ENCODE measurements around the gene OR8B8. TPM values are rescaled to one million over a fixed set of nuclear protein-coding genes. Genes with fewer than 3 reads are reported as not detected.

The OR8B8 gene
- not detected for total RNA-seq

GRCh38 chr11:124445646-124446150, at the start of gene OR8B8:
Gene OR8B8 (minus strand): TSS chr11:124445696. CDS start chr11:124441085, 4,611 bp downstream.
- CTCF ChIA-PET: no interaction called here
- intact Hi-C loops (cut with micrococcal nuclease): no loop called here
- Mint-ChIP-seq H3K27me3 (ENCODE audit: low read depth) (peaks cover 14% of the 10 kb centered on the region), H3K36me3 (ENCODE audit: low read depth) (no peaks in the 10 kb centered on the region), H3K27ac (no peak within 1 kb of the TSS), H3K9me3 (peaks cover 3% of the 10 kb centered on the region), H3K4me1 (ENCODE audit: low read depth) (no peaks in the 10 kb centered on the region), H3K4me3 (no peak within 1 kb of the TSS)
- no peak for DNase-seq

- intact Hi-C loops (cut with micrococcal nuclease): no loop called here
- Mint-ChIP-seq H3K9me3 (no peaks in the 10 kb centered on the region), H3K27ac (no peak overlapping the region), H3K4me1 (ENCODE audit: low read depth) (no peaks in the 10 kb centered on the region), H3K36me3 (ENCODE audit: low read depth) (no peaks in the 10 kb centered on the region), H3K4me3 (no peak overlapping the region), H3K27me3 (ENCODE audit: low read depth) (peaks cover 6% of the 10 kb centered on the region)
- DNase-seq: no peak
- CTCF ChIA-PET: no interaction called here
Observed at GRCh38 chr11:124493016-124493655, 47.6 kb upstream of the OR8B8 start.

GRCh38 chr11:124483422-124483821, 37.9 kb upstream of the OR8B8 start:
- H3K27me3 Mint-ChIP-seq (ENCODE audit: low read depth): peaks cover 33% of the 10 kb centered on the region
- no peaks in the 10 kb centered on the region for H3K36me3 Mint-ChIP-seq (ENCODE audit: low read depth)
- H3K4me3 Mint-ChIP-seq: no peak overlapping the region
- H3K9me3 Mint-ChIP-seq: no peaks in the 10 kb centered on the region
- H3K27ac Mint-ChIP-seq: no peak overlapping the region
- peaks cover 6% of the 10 kb centered on the region for H3K4me1 Mint-ChIP-seq (ENCODE audit: low read depth)
- intact Hi-C loops (cut with micrococcal nuclease): no loop called here
- CTCF ChIA-PET: no interaction called here
- DNase-seq: no peak

GRCh38 chr11:124482362-124483147, 37.1 kb upstream of the OR8B8 start:
- DNase-seq: no peak
- Mint-ChIP-seq H3K9me3 (no peaks in the 10 kb centered on the region), H3K4me1 (ENCODE audit: low read depth) (peaks cover 6% of the 10 kb centered on the region), H3K36me3 (ENCODE audit: low read depth) (no peaks in the 10 kb centered on the region), H3K4me3 (no peak overlapping the region), H3K27ac (no peak overlapping the region), H3K27me3 (ENCODE audit: low read depth) (peaks cover 36% of the 10 kb centered on the region)
- intact Hi-C loops (cut with micrococcal nuclease): no loop called here
- CTCF ChIA-PET: interaction anchor here (0.7 kb wide), 1 partner anchor 153 kb away, joined by 3 read pairs; no protein-coding TSS in a partner anchor

- no peaks in the 10 kb centered on the region for H3K36me3 Mint-ChIP-seq (ENCODE audit: low read depth)
- no peak overlapping the region for H3K27ac Mint-ChIP-seq
- intact Hi-C loops (cut with micrococcal nuclease): no loop called here
- H3K9me3 Mint-ChIP-seq: no peaks in the 10 kb centered on the region
- H3K4me3 Mint-ChIP-seq: peak overlapping the region; percentile 54
- H3K4me1 Mint-ChIP-seq (ENCODE audit: low read depth): peaks cover 6% of the 10 kb centered on the region
- CTCF ChIA-PET: interaction anchor here (0.6 kb wide), 1 partner anchor 65 kb away, joined by 3 read pairs; no protein-coding TSS in a partner anchor
- peaks cover 40% of the 10 kb centered on the region for H3K27me3 Mint-ChIP-seq (ENCODE audit: low read depth)
- DNase-seq: peak; percentile 18
Observed at GRCh38 chr11:124481365-124482323, 36.1 kb upstream of the OR8B8 start.

- DNase-seq: no peak
- H3K36me3 Mint-ChIP-seq (ENCODE audit: low read depth): no peaks in the 10 kb centered on the region
- peaks cover 6% of the 10 kb centered on the region for H3K4me1 Mint-ChIP-seq (ENCODE audit: low read depth)
- no peak overlapping the region for H3K4me3 Mint-ChIP-seq
- peaks cover 47% of the 10 kb centered on the region for H3K27me3 Mint-ChIP-seq (ENCODE audit: low read depth)
- H3K27ac Mint-ChIP-seq: no peak overlapping the region
- CTCF ChIA-PET: no interaction called here
- H3K9me3 Mint-ChIP-seq: no peaks in the 10 kb centered on the region
- intact Hi-C loops (cut with micrococcal nuclease): no loop called here
Observed at GRCh38 chr11:124479561-124479960, 34.1 kb upstream of the OR8B8 start.

- Mint-ChIP-seq H3K27me3 (ENCODE audit: low read depth) (peaks cover 26% of the 10 kb centered on the region), H3K36me3 (ENCODE audit: low read depth) (no peaks in the 10 kb centered on the region), H3K27ac (no peak overlapping the region), H3K9me3 (no peaks in the 10 kb centered on the region), H3K4me3 (no peak overlapping the region), H3K4me1 (ENCODE audit: low read depth) (no peaks in the 10 kb centered on the region)
- CTCF ChIA-PET: no interaction called here
- intact Hi-C loops (cut with micrococcal nuclease): no loop called here
- DNase-seq: no peak
Observed at GRCh38 chr11:124475265-124475664, 29.8 kb upstream of the OR8B8 start.

- DNase-seq: no peak
- Mint-ChIP-seq H3K9me3 (no peaks in the 10 kb centered on the region), H3K27me3 (ENCODE audit: low read depth) (peaks cover 26% of the 10 kb centered on the region), H3K27ac (no peak overlapping the region), H3K4me1 (ENCODE audit: low read depth) (no peaks in the 10 kb centered on the region), H3K36me3 (ENCODE audit: low read depth) (no peaks in the 10 kb centered on the region), H3K4me3 (no peak overlapping the region)
- intact Hi-C loops (cut with micrococcal nuclease): no loop called here
- CTCF ChIA-PET: no interaction called here
Observed at GRCh38 chr11:124474779-124475178, 29.3 kb upstream of the OR8B8 start.

GRCh38 chr11:124474079-124474478, 28.6 kb upstream of the OR8B8 start:
- Mint-ChIP-seq H3K27me3 (ENCODE audit: low read depth) (peaks cover 20% of the 10 kb centered on the region), H3K4me1 (ENCODE audit: low read depth) (no peaks in the 10 kb centered on the region), H3K36me3 (ENCODE audit: low read depth) (no peaks in the 10 kb centered on the region), H3K4me3 (no peak overlapping the region), H3K9me3 (no peaks in the 10 kb centered on the region), H3K27ac (no peak overlapping the region)
- no peak for DNase-seq
- intact Hi-C loops (cut with micrococcal nuclease): no loop called here
- CTCF ChIA-PET: no interaction called here

GRCh38 chr11:124473476-124473875, 28.0 kb upstream of the OR8B8 start:
- no peak overlapping the region for H3K27ac Mint-ChIP-seq
- intact Hi-C loops (cut with micrococcal nuclease): no loop called here
- no peak overlapping the region for H3K4me3 Mint-ChIP-seq
- H3K27me3 Mint-ChIP-seq (ENCODE audit: low read depth): peaks cover 19% of the 10 kb centered on the region
- CTCF ChIA-PET: no interaction called here
- no peak for DNase-seq
- no peaks in the 10 kb centered on the region for H3K4me1 Mint-ChIP-seq (ENCODE audit: low read depth)
- no peaks in the 10 kb centered on the region for H3K36me3 Mint-ChIP-seq (ENCODE audit: low read depth)
- H3K9me3 Mint-ChIP-seq: no peaks in the 10 kb centered on the region

GRCh38 chr11:124470561-124471227, 25.2 kb upstream of the OR8B8 start:
- Mint-ChIP-seq H3K36me3 (ENCODE audit: low read depth) (no peaks in the 10 kb centered on the region), H3K4me1 (ENCODE audit: low read depth) (no peaks in the 10 kb centered on the region), H3K4me3 (no peak overlapping the region), H3K27ac (no peak overlapping the region), H3K27me3 (ENCODE audit: low read depth) (peaks cover 13% of the 10 kb centered on the region), H3K9me3 (no peaks in the 10 kb centered on the region)
- CTCF ChIA-PET: interaction anchor here (0.6 kb wide), 1 partner anchor 231 kb away, joined by 6 read pairs; no protein-coding TSS in a partner anchor
- DNase-seq: no peak
- intact Hi-C loops (cut with micrococcal nuclease): no loop called here

Measured in activated naive CD4-positive, alpha-beta T cell treated with anti-CD3 and anti-CD28 coated beads for 36 hours (primary cell).